Hepatic stellate cell (primary cell): ENCODE data around the gene ZYX.
"Not testable (repeated sequence)": the region's sequence is repeated elsewhere in the genome, so short reads cannot be mapped to it uniquely, and the experiment has no call there.

Experiments
- DNase-seq: peaks from one replicate; pipeline ENCODE4 v3.0.0; 2011; ENCODE audit warnings: low spot score

ZYX gene

DNA sequence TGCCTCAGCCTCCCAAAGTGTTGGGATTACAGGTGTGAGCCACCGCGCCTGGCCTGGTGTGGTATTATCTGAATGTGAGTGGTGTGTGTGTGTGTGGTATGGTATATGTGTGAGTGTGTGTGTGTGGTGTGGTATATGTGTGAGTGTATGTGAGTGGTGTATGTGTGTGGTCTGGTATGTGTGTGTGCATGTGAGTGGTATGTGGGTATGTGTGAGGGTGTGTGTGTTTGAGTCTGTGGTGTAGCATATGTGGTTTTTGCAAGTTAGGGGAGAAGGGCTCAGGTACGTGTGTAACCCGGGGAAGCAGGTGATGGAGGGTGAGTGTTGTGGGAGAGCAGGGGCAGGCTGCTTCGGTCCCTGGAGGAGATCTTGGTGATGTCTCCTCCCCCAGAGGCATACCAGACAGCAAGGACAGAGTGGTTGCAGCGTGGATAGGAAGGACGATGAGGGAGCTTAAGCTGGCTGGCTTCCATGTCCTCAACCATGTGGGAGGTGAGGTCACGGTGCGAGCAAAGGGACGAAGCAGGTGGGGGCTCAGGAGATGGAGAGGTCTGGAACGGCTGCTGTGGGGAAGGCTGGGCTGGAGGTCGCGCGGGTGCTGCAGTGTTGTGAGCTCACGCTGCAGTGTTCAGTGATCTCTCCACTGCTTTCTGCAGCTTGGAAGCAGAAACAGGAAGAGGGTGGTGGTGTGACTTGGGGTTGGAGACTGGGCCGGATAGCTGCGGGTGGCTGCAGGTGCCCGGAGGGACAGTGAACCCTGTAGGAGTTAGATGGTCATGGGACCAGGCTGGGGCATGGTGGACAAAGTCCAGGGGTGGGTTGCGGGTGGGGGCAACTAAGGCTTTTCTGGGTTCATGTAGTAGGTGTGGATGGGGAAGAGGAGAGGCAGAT lies 5.0 kb downstream of the ZYX start:
- no peak for DNase-seq

GRCh38 chr7:143387156-143387975 lies 6.2 kb downstream of the ZYX start:
- no peak for DNase-seq

- no peak for DNase-seq
Measured at GRCh38 chr7:143388051-143388450, 6.9 kb downstream of the ZYX start.

DNA sequence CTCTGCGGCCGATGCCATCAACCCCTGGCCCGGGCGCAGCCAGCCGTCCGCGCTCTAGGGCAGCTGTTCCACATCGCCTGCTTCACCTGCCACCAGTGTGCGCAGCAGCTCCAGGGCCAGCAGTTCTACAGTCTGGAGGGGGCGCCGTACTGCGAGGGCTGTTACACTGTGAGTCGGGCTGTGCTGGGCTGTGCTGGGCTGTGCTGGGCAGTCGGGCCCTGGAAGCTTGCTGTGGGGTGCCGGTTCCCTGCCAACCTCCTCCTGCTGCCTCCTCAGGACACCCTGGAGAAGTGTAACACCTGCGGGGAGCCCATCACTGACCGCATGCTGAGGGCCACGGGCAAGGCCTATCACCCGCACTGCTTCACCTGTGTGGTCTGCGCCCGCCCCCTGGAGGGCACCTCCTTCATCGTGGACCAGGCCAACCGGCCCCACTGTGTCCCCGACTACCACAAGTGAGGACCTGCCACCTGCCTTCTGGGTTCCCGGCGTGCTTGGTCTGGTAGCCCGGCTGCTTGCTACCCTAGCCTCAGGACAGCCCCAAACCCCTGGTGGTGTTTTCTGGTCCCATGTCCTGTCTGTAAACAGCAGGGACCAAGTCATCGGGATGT lies 7.5 kb downstream of the ZYX start:
- no peak for DNase-seq

- peak; percentile 34 for DNase-seq
Measured at GRCh38 chr7:143389316-143390103, 8.4 kb downstream of the ZYX start.

DNA sequence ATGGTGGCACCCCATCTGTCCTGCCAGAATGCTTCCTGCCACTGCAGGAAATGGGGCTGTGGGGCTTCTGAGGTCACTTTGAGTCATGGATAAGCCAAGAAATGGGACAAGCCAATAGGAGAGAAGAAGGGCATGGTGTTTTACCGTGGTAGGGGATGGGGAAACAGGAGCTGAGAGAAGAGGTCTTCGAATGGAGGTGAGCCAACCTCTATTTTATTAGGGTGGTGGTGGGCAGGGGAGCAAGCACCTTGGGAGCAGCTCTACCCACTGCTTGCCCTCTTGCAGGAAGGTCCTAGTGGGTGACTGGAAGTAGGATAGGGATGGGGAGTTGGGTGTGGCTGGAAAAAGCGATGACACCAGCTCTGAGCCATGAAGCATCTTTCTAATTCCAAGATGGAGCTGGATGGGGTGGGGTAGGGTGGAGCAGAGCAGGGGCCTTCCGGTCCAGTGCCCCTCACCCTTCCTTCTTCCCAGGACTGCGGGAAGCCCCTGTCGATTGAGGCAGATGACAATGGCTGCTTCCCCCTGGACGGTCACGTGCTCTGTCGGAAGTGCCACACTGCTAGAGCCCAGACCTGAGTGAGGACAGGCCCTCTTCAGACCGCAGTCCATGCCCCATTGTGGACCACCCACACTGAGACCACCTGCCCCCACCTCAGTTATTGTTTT lies 9.1 kb downstream of the ZYX start:
- peak; percentile 32 for DNase-seq

GRCh38 chr7:143390773-143391317 lies 9.7 kb downstream of the ZYX start:
- DNase-seq = no peak

DNA sequence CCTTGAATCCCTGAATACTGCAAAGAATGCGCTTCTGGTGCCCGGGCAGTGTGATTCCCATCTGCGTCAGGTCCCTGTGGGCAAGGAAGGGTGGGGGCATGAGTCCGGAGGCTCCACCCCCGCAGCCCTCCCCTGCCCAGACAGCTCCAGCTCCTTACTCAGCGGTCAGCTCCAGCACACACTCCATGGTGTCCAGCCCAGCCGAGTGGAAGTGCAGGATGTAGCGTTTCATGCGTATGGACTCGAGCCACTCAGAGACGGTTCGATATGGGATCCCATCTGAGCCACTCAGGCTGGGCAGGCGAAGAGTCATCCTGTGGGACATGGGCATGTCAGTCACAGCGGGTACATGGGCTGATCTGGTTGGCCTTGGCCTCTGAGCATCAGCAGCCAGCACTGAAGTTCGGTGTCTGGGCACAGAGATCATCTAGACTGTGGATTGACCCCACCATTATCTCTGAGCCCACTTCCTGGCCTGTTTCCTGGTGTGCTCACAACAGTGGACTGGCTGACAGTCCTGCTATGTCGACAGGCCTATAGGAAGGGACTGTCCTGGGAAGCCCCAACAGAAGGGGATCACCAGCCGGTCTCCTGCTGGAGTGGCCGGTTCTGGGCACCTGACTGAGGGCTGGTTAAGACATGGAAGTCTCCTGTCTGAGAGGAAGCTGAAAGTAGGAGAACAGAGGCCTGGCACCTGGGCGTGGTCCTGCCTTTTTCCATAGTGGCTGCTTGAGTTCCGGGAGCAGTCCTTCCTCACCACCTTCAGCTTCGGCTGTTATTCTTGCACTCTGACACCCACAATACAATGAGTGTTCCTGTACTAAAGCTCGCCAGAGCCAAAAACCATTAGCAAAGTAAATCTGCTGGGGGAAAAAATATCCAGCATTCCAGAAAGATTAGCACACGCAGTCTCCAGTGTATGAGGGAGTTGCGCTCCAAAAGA lies 10.6 kb downstream of the ZYX start:
- peak; percentile 94 for DNase-seq

- DNase-seq = not testable (repeated sequence)
Measured at GRCh38 chr7:143392427-143392826, 11.3 kb downstream of the ZYX start.

DNA sequence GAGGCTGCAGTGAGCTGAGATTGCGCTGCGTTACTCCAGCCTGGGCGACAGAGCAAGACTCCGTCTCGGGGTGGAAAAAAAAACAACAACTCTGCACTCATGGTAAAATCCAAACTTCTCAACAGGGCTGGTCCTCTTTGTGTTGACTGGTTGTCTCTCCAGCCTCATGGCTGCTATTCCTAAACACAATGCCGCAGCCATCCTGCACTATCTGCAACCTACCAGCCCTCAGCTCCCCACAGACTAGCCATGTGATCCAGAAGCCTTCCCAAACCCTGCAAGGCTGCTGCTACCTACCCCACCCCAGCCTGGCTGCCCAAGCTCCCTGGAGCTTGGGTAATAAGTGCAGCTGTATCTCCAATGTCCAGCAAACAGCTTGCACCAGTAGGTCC lies 11.7 kb downstream of the ZYX start:
- no peak for DNase-seq

- DNase-seq = no peak
Measured at GRCh38 chr7:143393267-143394041, 12.3 kb downstream of the ZYX start.

- no peak for DNase-seq
Measured at GRCh38 chr7:143394068-143394467, 12.9 kb downstream of the ZYX start.

GRCh38 chr7:143394777-143395176 lies 13.6 kb downstream of the ZYX start:
- no peak for DNase-seq

GRCh38 chr7:143395187-143396149 lies 14.3 kb downstream of the ZYX start:
- no peak for DNase-seq

DNA sequence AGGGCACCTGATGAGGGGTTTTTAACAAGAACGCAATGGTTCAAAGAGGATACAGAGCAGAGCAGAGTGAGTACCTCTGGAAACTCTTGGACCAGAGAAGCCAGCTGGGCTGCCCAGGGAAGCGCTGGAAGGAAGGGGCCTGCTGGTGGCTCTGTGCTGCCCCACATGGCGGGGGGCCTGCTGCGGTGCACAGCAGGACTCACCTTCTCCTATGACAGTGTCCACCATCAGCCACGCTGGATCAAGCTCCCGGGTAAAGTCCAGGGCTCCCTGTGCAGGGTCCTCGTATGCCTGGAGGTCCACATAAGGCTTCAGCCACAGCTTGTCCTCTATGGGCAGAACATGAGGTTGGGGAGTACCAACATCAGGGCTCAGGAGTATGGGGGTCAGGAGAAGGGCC lies 15.0 kb downstream of the ZYX start:
- no peak for DNase-seq

DNA sequence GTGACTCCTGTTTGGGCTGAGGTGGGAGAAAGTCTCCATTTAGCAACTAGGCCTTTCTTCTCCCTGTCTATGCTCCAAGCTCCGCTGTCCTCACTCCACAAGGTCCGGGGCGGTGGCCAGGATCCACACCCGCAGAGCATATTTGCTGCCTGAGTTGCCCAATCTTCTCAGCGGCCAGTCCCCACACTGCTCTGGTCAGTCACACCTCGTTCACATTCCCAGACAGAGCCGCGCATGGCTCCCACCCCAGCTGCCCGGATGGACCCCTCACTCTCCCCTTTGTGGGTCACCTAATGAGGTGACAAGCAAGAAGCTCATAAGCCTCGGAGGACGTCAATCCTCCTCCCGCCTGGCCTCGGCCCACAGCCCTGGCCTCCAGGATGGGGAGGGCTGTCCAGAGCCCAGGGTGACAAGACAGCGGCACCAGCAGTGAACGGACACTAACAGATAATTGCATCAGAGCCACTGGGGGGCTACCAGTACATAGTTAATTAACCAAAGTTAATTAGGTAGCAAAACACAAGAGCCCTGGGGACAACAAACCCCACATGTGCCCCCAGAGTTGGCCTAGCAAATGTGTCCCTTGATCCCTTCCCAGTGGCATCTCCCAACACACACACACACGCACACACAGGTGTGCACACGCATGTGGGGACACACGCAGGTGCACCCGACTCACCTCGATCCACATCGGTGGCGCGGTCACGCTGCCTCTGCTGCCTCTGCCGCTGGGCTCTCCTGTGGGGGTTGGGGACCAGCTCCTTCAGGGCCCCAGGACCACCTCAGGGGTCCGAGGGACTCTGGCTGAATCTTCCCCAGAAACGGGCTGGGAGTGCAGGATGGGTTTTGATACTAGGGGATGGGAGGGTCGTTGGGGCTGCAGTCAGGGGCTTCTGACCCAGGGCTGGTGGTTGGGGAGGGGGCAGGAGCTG lies 15.7 kb downstream of the ZYX start:
- no peak for DNase-seq
